Measurements from ENCODE around the gene IDUA.
A peak's percentile ranks its signal among the peaks of the same experiment; 100 is the strongest.

The IDUA gene

GRCh38 chr4:1018147-1019020 lies 31.5 kb downstream of the IDUA start:
- no peak for DNase-seq

GRCh38 chr4:1019320-1019719 lies 32.5 kb downstream of the IDUA start:
- DNase-seq: no peak

- DNase-seq: no peak
Measured at GRCh38 chr4:1019729-1020470, 33.1 kb downstream of the IDUA start.

- DNase-seq: no peak
Measured at GRCh38 chr4:1021386-1022050, 34.7 kb downstream of the IDUA start.

GRCh38 chr4:1022051-1022738 lies 35.4 kb downstream of the IDUA start:
- DNase-seq: no peak

GRCh38 chr4:1022739-1023066 lies 35.9 kb downstream of the IDUA start:
- DNase-seq: no peak

GRCh38 chr4:1023075-1023640 lies 36.3 kb downstream of the IDUA start:
- DNase-seq: no peak

- no peak for DNase-seq
Measured at GRCh38 chr4:1023895-1024740, 37.3 kb downstream of the IDUA start.

GRCh38 chr4:1024882-1025545 lies 38.2 kb downstream of the IDUA start:
- DNase-seq: no peak

- peak; percentile 32 for DNase-seq
Measured at GRCh38 chr4:1026115-1026514, 39.3 kb downstream of the IDUA start.

- no peak for DNase-seq
Measured at GRCh38 chr4:1027219-1027914, 40.5 kb downstream of the IDUA start.

GRCh38 chr4:1027915-1028238 lies 41.0 kb downstream of the IDUA start:
- DNase-seq: no peak

- no peak for DNase-seq
Measured at GRCh38 chr4:1028574-1029220, 41.9 kb downstream of the IDUA start.

- DNase-seq: no peak
Measured at GRCh38 chr4:1029529-1029928, 42.7 kb downstream of the IDUA start.

- DNase-seq: no peak
Measured at GRCh38 chr4:1030031-1030430, 43.2 kb downstream of the IDUA start.

GRCh38 chr4:1030559-1030958 lies 43.7 kb downstream of the IDUA start:
- DNase-seq: no peak

GRCh38 chr4:1031346-1031745 lies 44.5 kb downstream of the IDUA start:
- no peak for DNase-seq

GRCh38 chr4:1031956-1032795 lies 45.3 kb downstream of the IDUA start:
- DNase-seq: no peak

- DNase-seq: no peak
Measured at GRCh38 chr4:1032861-1033260, 46.0 kb downstream of the IDUA start.
